EH (cell line): Measurements from ENCODE around the gene ABCB1.
"Not testable (repeated sequence)": the region's sequence is repeated elsewhere in the genome, so short reads cannot be mapped to it uniquely, and the experiment has no call there.

Experiments
- DNase-seq: peaks from one replicate; pipeline ENCODE4 v3.0.0-alpha.2; 2015; ENCODE audit warnings: low read depth

ABCB1 gene

GRCh38 chr7:87473192-87473591 lies 127.5 kb downstream of the ABCB1 start:
- no peak for DNase-seq

- no peak for DNase-seq
Observed at GRCh38 chr7:87471473-87471872, 129.2 kb downstream of the ABCB1 start.

DNA sequence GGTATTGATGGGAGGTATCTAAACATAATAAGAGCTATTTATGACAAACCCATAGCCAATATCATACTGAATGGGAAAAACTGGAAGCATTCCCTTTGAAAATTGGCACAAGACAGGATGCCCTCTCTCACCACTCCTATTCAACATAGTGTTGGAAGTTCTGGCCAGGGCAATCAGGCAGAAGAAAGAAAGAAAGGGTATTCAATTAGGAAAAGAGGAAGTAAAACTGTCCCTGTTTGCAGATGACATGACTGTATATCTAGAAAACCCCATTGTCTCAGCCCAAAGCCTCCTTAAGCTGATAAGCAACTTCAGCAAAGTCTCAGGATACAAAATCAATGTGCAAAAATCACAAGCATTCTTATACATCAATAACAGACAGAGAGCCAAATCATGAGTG lies 131.5 kb downstream of the ABCB1 start:
- not testable (repeated sequence) for DNase-seq

DNA sequence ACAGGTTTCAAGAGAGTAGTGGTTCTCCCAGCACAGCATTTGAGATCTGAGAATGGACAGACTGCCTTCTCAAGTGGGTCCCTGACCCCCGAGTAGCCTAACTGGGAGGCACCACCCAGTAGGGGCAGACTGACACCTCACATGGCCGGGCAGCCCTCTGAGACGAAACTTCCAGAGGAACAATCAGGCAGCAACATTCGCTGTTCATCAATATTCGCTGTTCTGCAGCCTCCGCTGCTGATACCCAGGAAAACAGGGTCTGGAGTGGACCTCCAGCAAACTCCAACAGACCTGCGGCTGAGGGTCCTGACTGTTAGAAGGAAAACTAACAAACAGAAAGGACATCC lies 135.2 kb downstream of the ABCB1 start:
- DNase-seq: not testable (repeated sequence)

DNA sequence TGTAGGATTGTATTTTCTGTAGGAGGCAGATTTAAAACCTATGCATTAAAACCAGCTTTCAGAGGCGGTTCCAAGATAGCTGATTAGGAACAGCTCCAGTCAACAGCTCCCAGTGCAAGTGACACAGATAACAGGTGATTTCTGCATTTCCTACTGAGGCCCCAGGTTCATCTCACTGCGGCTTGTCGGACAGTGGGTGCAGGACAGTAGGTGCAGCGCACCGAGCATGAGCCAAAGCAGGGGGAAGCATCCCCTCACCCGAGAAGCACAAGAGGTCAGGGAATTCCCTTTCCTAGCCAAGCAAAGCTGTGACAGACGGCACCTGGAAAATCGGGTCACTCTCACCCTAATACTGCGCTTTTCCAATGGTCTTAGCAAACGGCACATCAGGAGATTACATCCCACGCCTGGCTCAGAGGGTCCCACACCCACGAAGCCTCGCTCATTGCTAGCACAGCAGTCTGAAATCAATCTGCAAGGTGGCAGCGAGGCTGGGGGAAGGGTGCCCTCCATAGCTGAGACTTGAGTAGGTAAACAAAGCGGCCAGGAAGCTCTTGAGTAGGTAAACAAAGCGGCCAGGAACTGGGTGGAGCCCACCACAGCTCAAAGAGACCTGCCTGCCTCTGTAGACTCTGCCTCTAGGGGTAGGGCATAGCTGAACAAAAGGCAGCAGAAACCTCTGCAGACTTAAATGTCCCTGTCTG lies 135.7 kb downstream of the ABCB1 start:
- not testable (repeated sequence) for DNase-seq

- DNase-seq: no peak
Observed at GRCh38 chr7:87463982-87464381, 136.7 kb downstream of the ABCB1 start.

DNA sequence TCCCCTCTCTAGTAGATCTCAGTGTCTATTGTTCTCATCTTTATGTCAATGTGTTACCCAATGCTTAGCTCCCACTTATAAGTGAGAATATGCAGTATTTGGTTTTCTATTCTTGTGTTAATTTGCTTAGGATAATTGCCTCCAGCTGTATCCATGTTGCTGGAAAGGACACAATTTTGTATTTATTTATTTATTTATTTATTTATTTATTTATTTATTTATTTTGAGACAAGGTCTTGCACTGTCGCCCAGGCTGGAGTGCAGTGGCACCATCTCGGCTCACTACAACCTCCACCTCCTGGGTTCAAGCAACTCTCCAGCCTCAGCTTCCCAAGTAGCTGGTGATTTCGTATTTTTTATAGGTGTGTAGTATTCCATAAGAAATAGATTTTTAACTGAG lies 140.2 kb downstream of the ABCB1 start:
- not testable (repeated sequence) for DNase-seq

DNA sequence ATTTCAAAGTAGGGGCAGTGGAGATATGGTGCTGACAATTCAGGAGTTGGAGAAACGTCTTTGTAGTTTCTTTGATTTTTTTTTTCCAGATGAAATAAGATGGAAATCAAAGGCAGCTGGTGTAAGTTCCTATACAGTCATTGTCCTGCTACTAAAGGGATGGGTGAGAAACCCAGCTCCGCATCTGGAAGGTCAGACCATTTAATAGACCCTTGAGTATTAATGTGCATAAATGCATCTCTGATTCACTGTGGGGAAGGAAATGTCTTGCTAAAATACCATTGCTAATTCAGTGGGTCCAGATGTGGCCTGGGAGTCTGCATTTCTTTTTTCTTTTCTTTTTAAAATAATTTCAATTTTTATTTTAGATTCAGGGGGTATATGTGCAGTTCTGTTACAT lies 140.7 kb downstream of the ABCB1 start:
- no peak for DNase-seq

GRCh38 chr7:87458148-87458547 lies 142.5 kb downstream of the ABCB1 start:
- DNase-seq: no peak

DNA sequence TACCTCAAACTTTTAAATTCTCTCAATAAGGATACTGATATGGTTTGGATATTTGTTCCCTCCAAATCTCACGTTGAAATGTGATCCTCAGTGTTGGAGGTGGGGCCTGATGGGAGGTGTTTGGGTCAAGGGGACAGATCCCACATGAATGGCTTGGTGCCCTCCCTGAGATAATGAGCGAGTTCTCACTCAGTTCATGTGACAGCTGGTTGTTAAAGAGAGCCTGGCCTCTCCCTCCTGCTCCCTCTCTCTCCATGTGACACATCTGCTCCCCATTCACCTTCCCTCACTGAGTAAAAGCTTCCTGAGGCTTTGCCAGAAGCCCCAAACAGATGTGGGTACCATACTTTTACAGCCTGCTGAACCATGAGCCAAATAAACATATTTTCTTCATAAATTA lies 144.4 kb downstream of the ABCB1 start:
- no peak for DNase-seq
